Sciatic nerve (tissue), 2 donors: ENCODE measurements around the gene KLHL29. TPM values are rescaled to one million over a fixed set of nuclear protein-coding genes. Genes with fewer than 3 reads are reported as not detected.
A peak's percentile ranks its signal among the peaks of the same experiment; 100 is the strongest.

Experiments used
- ATAC-seq: fragments of 200-7000 bp; cut with Tn5 transposase; one replicate; pipeline ENCODE4 v1.9.1; 2020; ENCODE audit warnings: mild to moderate bottlenecking, moderate library complexity
- DNase-seq: peaks from one replicate; pipeline ENCODE4 v3.0.0-alpha.2; 2020; ENCODE audit warnings: low spot score
- intact Hi-C: fragments of 100-400 bp; cut with DNase I; formaldehyde crosslinking; loops from one replicate; pipeline ENCODE4 v1.14.2; 2022
- total RNA-seq: library from RNA; stranded (reverse); fragmentation: NEBNext Ultra II Directional; extraction: Animal tissue kit (Norgen Biotek cat#: 25700); gene quantifications from one replicate; pipeline ENCODE4 v1.2.1, GENCODE V29; 2021
- donor health status: DM: no; HTN: no; CAD: no.
- donor health status: DM: no; HTN: no; CAD: no.

Gene KLHL29
- total RNA-seq, 1 donor from 2014 or later: 31.7 TPM

- intact Hi-C loops: no loop called here
- ATAC-seq (peak; percentile 57), DNase-seq (no peak)
These were observed 114.0 kb downstream of the KLHL29 start for GRCh38 chr2:23498943-23499342.

- intact Hi-C loops: no loop called here
- peak; percentile 48 for ATAC-seq
- no peak for DNase-seq
These were observed 114.5 kb downstream of the KLHL29 start for GRCh38 chr2:23499439-23499838.

GRCh38 chr2:23500836-23501235 is 115.9 kb downstream of the KLHL29 start:
- ATAC-seq (no peak), DNase-seq (no peak)
- intact Hi-C loops: no loop called here

GRCh38 chr2:23502096-23502495 is 117.1 kb downstream of the KLHL29 start:
- ATAC-seq (peak; percentile 65), DNase-seq (no peak)
- intact Hi-C loops: no loop called here

GRCh38 chr2:23503097-23503496 is 118.1 kb downstream of the KLHL29 start:
- peak; percentile 53 for ATAC-seq
- no peak for DNase-seq
- intact Hi-C loops: no loop called here

GRCh38 chr2:23503682-23504081 is 118.7 kb downstream of the KLHL29 start:
- DNase-seq (no peak), ATAC-seq (peak; percentile 54)
- intact Hi-C loops: no loop called here

- ATAC-seq: no peak
- intact Hi-C loops: no loop called here
- DNase-seq: no peak
These were observed 119.6 kb downstream of the KLHL29 start for GRCh38 chr2:23504591-23504990.

- ATAC-seq (no peak), DNase-seq (no peak)
- intact Hi-C loops: no loop called here
These were observed 120.4 kb downstream of the KLHL29 start for GRCh38 chr2:23505218-23505983.

GRCh38 chr2:23505984-23506380 is 121.0 kb downstream of the KLHL29 start:
- intact Hi-C loops: no loop called here
- ATAC-seq (peak; percentile 14), DNase-seq (no peak)

- intact Hi-C loops: no loop called here
- ATAC-seq (peak; percentile 25), DNase-seq (no peak)
These were observed 121.7 kb downstream of the KLHL29 start for GRCh38 chr2:23506531-23507266.

GRCh38 chr2:23507267-23508065 is 122.5 kb downstream of the KLHL29 start:
- intact Hi-C loops: no loop called here
- no peak for ATAC-seq
- no peak for DNase-seq

- DNase-seq (no peak), ATAC-seq (no peak)
- intact Hi-C loops: no loop called here
These were observed 123.0 kb downstream of the KLHL29 start for GRCh38 chr2:23508066-23508390.

GRCh38 chr2:23509103-23509502 is 124.1 kb downstream of the KLHL29 start:
- ATAC-seq (no peak), DNase-seq (no peak)
- intact Hi-C loops: no loop called here

GRCh38 chr2:23509596-23510292 is 124.8 kb downstream of the KLHL29 start:
- intact Hi-C loops: no loop called here
- DNase-seq (no peak), ATAC-seq (no peak)

- no peak for DNase-seq
- no peak for ATAC-seq
- intact Hi-C loops: no loop called here
These were observed 125.5 kb downstream of the KLHL29 start for GRCh38 chr2:23510471-23510870.

GRCh38 chr2:23512778-23513177 is 127.8 kb downstream of the KLHL29 start:
- intact Hi-C loops: no loop called here
- DNase-seq (no peak), ATAC-seq (no peak)

- DNase-seq (no peak), ATAC-seq (peak; percentile 63)
- intact Hi-C loops: no loop called here
These were observed 128.4 kb downstream of the KLHL29 start for GRCh38 chr2:23513245-23513871.

- intact Hi-C loops: no loop called here
- ATAC-seq: peak; percentile 15
- DNase-seq: no peak
These were observed 129.2 kb downstream of the KLHL29 start for GRCh38 chr2:23513872-23514793.
